ENCODE data around the gene JAML.

GRCh38 chr11:118263112-118263511 lies 38.3 kb upstream of the JAML start:
- TF ChIP-seq GATA2 (IDR thresholded peaks at IDR 0.05; ENCODE audit: low read depth, low read length) (no peak), GATA3 (IDR thresholded peaks at IDR 0.05; ENCODE audit: low read depth, low read length) (no peak)

Measured in SH-SY5Y (cell line).